ENCODE data around the gene MAPK9.

The MAPK9 gene

GRCh38 chr5:180274695-180275094 is 17.2 kb downstream of the MAPK9 start:
- H3K4me3 ChIP-seq (ENCODE audit: low read depth, low read length), result no peak overlapping the region
- TF ChIP-seq, protein P1, sequence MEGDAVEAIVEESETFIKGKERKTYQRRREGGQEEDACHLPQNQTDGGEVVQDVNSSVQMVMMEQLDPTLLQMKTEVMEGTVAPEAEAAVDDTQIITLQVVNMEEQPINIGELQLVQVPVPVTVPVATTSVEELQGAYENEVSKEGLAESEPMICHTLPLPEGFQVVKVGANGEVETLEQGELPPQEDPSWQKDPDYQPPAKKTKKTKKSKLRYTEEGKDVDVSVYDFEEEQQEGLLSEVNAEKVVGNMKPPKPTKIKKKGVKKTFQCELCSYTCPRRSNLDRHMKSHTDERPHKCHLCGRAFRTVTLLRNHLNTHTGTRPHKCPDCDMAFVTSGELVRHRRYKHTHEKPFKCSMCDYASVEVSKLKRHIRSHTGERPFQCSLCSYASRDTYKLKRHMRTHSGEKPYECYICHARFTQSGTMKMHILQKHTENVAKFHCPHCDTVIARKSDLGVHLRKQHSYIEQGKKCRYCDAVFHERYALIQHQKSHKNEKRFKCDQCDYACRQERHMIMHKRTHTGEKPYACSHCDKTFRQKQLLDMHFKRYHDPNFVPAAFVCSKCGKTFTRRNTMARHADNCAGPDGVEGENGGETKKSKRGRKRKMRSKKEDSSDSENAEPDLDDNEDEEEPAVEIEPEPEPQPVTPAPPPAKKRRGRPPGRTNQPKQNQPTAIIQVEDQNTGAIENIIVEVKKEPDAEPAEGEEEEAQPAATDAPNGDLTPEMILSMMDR (IDR thresholded peaks at IDR 0.05; ENCODE audit: low read depth, low read length, missing control alignments), result no peak
- no peak for DNase-seq (ENCODE audit: low read depth)

DNA sequence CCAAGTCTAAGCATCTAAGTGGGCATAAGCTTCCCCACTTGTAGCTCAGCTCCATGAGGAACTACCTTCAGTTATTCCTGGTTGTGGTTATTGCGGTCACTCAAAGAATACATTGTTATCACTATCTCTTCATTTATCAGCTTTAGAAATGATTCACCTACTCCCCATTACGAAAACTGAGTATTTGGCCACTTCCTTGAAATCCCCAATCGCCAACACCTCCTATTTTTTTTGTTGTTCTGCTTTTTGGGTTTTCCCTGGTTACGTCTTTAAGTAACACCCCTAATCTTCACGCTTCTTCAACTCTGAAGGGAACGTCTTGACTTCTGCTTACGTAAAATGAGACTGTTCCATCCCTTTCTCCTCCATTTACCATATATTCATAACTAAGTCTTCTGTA is 20.7 kb downstream of the MAPK9 start:
- no peak for DNase-seq (ENCODE audit: low read depth)
- TF ChIP-seq, protein P1 (IDR thresholded peaks at IDR 0.05; ENCODE audit: low read depth, low read length, missing control alignments), result no peak
- no peak overlapping the region for H3K4me3 ChIP-seq (ENCODE audit: low read depth, low read length)

GRCh38 chr5:180259260-180259611 is 32.6 kb downstream of the MAPK9 start:
- H3K4me3 ChIP-seq (ENCODE audit: low read depth, low read length), result no peak overlapping the region
- no peak for DNase-seq (ENCODE audit: low read depth)
- TF ChIP-seq, protein P1 (IDR thresholded peaks at IDR 0.05; ENCODE audit: low read depth, low read length, missing control alignments), result no peak

- TF ChIP-seq, protein P1 (IDR thresholded peaks at IDR 0.05; ENCODE audit: low read depth, low read length, missing control alignments), result no peak
- H3K4me3 ChIP-seq (ENCODE audit: low read depth, low read length), result no peak overlapping the region
- no peak for DNase-seq (ENCODE audit: low read depth)
Measured at GRCh38 chr5:180253036-180253824, 38.7 kb downstream of the MAPK9 start.

DNA sequence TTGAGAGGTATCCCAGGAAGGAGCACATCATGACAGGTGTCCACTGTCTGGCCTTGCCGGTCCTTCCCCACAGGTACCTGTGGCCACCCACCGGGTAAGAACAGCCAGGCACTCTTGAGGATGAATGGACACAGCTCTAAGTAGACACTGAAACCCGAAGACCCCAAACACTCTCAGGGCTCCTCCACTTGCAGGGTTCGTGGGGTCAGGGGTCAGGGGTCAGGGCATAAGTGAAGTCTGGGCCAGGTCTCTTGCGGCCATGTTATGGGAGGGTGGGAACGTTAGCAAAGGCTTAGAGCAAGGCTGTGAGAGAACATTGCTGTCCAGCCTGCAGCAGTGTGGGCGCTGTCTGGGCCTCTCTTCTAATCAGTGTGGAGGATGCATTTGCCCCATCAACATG is 40.0 kb downstream of the MAPK9 start:
- no peak for DNase-seq (ENCODE audit: low read depth)
- no peak overlapping the region for H3K4me3 ChIP-seq (ENCODE audit: low read depth, low read length)
- TF ChIP-seq, protein P1 (IDR thresholded peaks at IDR 0.05; ENCODE audit: low read depth, low read length, missing control alignments), result no peak

GRCh38 chr5:180251141-180251540 is 40.7 kb downstream of the MAPK9 start:
- TF ChIP-seq, protein P1 (IDR thresholded peaks at IDR 0.05; ENCODE audit: low read depth, low read length, missing control alignments), result no peak
- H3K4me3 ChIP-seq (ENCODE audit: low read depth, low read length), result no peak overlapping the region
- DNase-seq (ENCODE audit: low read depth), result no peak

DNA sequence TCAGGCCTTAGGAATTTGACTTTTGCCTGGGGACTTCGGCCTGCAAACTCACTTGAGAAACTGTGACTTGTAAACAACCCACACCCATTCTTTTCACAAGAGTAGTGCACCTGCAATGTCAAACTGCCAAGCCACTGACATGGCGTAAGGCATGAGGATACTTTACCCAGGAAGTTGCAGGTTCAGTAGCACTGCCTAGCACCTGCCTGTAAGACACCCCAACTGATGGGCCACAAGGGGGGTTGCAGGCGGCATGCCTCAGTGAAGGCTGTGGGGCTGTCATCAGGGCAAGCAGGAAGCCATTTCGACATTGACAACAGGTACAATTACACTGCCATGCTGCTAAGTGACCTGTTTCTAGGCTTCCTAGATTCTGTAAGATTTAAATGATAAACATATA is 41.6 kb downstream of the MAPK9 start:
- TF ChIP-seq, protein P1 (IDR thresholded peaks at IDR 0.05; ENCODE audit: low read depth, low read length, missing control alignments), result no peak
- no peak overlapping the region for H3K4me3 ChIP-seq (ENCODE audit: low read depth, low read length)
- no peak for DNase-seq (ENCODE audit: low read depth)
